Activated naive CD4-positive, alpha-beta T cell treated with anti-CD3 and anti-CD28 coated beads, Interleukin-2, amount 50 U/mL, for 24 hours (primary cell): Measurements from ENCODE around the gene ANKDD1A.

Experiments used
- H3K27ac Mint-ChIP-seq: one replicate; pipeline ENCODE4 v1.8.0; 2021; ENCODE audit warnings: mild to moderate bottlenecking, mixed read lengths
- H3K27me3 Mint-ChIP-seq: one replicate; pipeline ENCODE4 v1.8.0; 2021; ENCODE audit warnings: mixed read lengths
- H3K36me3 Mint-ChIP-seq: one replicate; pipeline ENCODE4 v1.8.0; 2021; ENCODE audit warnings: mixed read lengths
- H3K4me1 Mint-ChIP-seq: one replicate; pipeline ENCODE4 v1.8.0; 2021; ENCODE audit warnings: mixed read lengths
- H3K4me3 Mint-ChIP-seq: one replicate; pipeline ENCODE4 v1.8.0; 2021; ENCODE audit warnings: mild to moderate bottlenecking, mixed read lengths
- H3K9me3 Mint-ChIP-seq: one replicate; pipeline ENCODE4 v1.8.0; 2021; ENCODE audit warnings: mixed read lengths

The ANKDD1A gene

DNA sequence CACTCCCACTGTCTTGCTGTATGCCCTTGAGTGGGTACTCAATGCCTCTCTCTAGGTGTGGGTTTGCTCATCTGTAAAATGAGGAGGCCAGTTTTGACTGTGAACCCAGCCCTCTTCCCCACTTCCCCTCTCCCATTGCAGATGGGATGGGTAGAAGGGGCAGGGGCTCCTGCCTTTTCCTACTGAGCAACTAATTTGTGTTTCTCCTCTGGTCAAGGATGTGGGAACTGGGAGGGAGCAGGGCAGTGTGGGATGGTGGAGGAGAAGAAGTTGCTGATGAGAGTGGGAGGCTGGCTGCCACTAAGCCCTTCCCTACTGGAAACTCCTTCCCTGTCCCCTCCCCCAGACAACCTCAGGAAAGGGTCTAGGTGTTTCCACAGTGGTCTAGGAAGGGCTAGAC, 20.1 kb upstream of the ANKDD1A start:
- no peaks in the 10 kb centered on the region for H3K9me3 Mint-ChIP-seq
- peak overlapping the region; percentile 97 for H3K27ac Mint-ChIP-seq
- peaks cover 54% of the 10 kb centered on the region for H3K4me1 Mint-ChIP-seq
- no peaks in the 10 kb centered on the region for H3K36me3 Mint-ChIP-seq
- H3K4me3 Mint-ChIP-seq: peak overlapping the region; percentile 7
- H3K27me3 Mint-ChIP-seq: no peaks in the 10 kb centered on the region

GRCh38 chr15:64892847-64893403, 18.8 kb upstream of the ANKDD1A start:
- Mint-ChIP-seq H3K36me3 (no peaks in the 10 kb centered on the region), H3K27me3 (no peaks in the 10 kb centered on the region)

GRCh38 chr15:64893481-64894394, 18.0 kb upstream of the ANKDD1A start:
- Mint-ChIP-seq H3K36me3 (no peaks in the 10 kb centered on the region), H3K4me3 (peak overlapping the region; percentile 94), H3K9me3 (no peaks in the 10 kb centered on the region), H3K4me1 (peaks cover 71% of the 10 kb centered on the region), H3K27me3 (no peaks in the 10 kb centered on the region), H3K27ac (peak overlapping the region; percentile 97)

More at GRCh38 chr15:64892847-64893403, 18.8 kb upstream of the ANKDD1A start:
- peak overlapping the region; percentile 94 for H3K4me3 Mint-ChIP-seq
- H3K9me3 Mint-ChIP-seq: no peaks in the 10 kb centered on the region
- H3K4me1 Mint-ChIP-seq: peaks cover 66% of the 10 kb centered on the region
- peak overlapping the region; percentile 97 for H3K27ac Mint-ChIP-seq

- peaks cover 71% of the 10 kb centered on the region for H3K4me1 Mint-ChIP-seq
- H3K27ac Mint-ChIP-seq: peak overlapping the region; percentile 97
- no peaks in the 10 kb centered on the region for H3K9me3 Mint-ChIP-seq
- no peaks in the 10 kb centered on the region for H3K27me3 Mint-ChIP-seq
- peak overlapping the region; percentile 94 for H3K4me3 Mint-ChIP-seq
- H3K36me3 Mint-ChIP-seq: peaks cover 3% of the 10 kb centered on the region
Observed at GRCh38 chr15:64894395-64895056, 17.2 kb upstream of the ANKDD1A start.

- H3K9me3 Mint-ChIP-seq: no peaks in the 10 kb centered on the region
- H3K4me3 Mint-ChIP-seq: peak overlapping the region; percentile 94
- H3K27me3 Mint-ChIP-seq: no peaks in the 10 kb centered on the region
- peaks cover 71% of the 10 kb centered on the region for H3K4me1 Mint-ChIP-seq
- peaks cover 4% of the 10 kb centered on the region for H3K36me3 Mint-ChIP-seq
- H3K27ac Mint-ChIP-seq: peak overlapping the region; percentile 97
Observed at GRCh38 chr15:64895285-64896065, 16.2 kb upstream of the ANKDD1A start.

DNA sequence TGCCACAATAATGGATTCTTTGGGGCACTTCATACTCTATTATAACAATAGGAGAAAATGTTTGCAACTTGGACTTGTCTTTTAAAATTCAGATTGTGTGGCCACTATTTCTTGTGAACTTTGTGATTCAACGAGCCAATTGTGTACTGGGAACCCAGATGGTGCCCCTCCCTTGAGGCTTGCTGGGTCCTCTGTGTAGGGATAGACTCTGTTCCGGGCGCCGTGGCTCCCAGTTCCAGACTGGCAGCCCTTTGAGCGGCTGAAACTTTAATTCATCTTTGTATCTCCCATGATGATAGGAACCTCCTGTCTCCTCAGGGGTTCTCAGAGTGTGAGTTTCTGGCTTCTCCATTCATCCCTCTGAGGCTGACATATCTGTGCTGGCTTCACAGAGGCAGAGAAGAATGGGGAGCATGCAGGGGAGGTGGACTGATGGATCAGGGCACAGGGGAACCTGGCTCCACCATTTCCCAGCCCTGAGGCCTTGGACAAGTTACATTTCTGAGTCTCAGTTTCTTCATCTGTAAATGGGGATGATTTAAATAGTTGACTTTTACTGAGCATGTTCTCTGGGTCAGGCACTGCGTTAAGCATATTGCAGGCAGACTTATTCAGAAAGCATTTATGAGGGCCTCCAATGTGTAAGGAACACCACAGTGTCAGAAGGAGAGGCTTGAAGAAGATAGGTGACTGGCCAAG, 15.2 kb upstream of the ANKDD1A start:
- Mint-ChIP-seq H3K27me3 (no peaks in the 10 kb centered on the region), H3K27ac (peak overlapping the region; percentile 97), H3K9me3 (no peaks in the 10 kb centered on the region), H3K4me3 (peak overlapping the region; percentile 94), H3K4me1 (peaks cover 63% of the 10 kb centered on the region), H3K36me3 (peaks cover 6% of the 10 kb centered on the region)

DNA sequence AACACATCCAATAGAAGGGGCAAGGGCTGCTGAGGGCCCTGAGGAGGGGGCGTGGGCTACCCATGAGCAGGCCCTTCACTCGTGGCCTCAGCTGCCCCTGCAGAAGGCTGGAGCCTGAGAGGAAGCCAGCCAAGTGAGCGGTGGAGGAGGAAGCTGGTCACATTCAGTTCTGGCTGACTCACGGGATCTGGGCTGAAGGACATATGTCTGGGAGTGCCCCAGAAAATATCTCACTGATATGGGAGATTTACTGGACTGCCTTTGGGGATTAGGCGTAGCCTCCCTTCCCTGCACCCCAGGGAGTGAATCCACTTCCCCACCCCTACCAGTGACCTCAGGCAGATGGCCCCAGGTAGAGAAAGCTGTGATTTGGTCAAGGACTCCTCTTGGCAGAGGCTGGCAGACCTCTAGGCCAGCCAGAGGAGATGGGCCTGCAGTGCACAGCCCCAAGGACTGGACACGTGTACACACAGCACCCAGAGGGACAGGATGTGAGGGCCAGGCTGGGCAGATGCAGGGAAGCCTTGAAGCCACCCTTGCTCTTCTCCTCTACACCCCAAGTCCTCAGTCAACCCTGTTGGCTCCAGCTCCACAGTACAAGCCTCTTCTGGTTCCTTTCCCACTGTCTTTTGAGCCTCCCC, 14.2 kb upstream of the ANKDD1A start:
- H3K4me3 Mint-ChIP-seq: no peak overlapping the region
- peak overlapping the region; percentile 71 for H3K27ac Mint-ChIP-seq
- H3K4me1 Mint-ChIP-seq: peaks cover 63% of the 10 kb centered on the region
- H3K36me3 Mint-ChIP-seq: peaks cover 6% of the 10 kb centered on the region
- H3K9me3 Mint-ChIP-seq: no peaks in the 10 kb centered on the region
- H3K27me3 Mint-ChIP-seq: no peaks in the 10 kb centered on the region

- Mint-ChIP-seq H3K27ac (no peak overlapping the region), H3K9me3 (no peaks in the 10 kb centered on the region), H3K36me3 (peaks cover 6% of the 10 kb centered on the region), H3K4me1 (peaks cover 63% of the 10 kb centered on the region), H3K27me3 (no peaks in the 10 kb centered on the region), H3K4me3 (no peak overlapping the region)
Observed at GRCh38 chr15:64898406-64898805, 13.3 kb upstream of the ANKDD1A start.

DNA sequence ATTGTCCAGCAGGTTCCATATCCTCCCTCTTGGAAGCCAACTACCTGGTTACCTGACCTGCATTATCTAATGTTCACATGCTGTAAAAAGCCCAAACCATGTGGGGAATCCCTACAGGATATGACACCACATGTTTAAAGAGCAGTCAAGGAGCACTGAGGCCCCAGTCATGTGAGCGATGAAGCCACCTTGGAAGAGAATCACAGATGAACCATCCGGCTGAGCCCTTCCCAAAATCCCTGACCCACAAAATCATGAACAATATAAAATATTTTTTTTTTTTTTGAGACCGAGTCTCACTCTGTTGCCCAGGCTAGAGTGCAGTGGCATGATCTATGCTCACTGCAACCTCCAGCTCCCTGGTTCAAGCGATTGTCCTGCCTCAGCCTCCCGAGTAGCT, 10.6 kb upstream of the ANKDD1A start:
- Mint-ChIP-seq H3K27me3 (no peaks in the 10 kb centered on the region), H3K4me3 (no peak overlapping the region), H3K27ac (no peak overlapping the region), H3K9me3 (no peaks in the 10 kb centered on the region), H3K36me3 (peaks cover 7% of the 10 kb centered on the region), H3K4me1 (peaks cover 60% of the 10 kb centered on the region)

DNA sequence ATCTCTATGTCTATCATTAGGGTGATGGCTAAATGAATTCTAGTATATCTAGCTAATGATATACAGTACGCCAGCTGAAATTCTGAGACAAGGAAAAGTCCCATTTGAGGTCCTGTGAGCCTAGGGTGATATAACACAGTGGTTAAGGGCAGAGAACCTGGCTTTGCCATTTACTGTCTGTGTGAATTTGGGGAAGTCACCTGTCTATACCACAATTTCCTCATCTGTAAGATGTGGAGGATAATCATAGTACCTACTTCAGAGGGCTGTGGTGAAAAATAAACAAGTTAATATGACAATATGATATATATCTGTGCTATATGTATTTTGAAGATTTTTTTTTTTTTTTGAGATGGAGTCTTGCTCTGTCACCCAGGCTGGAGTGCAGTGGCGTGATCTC, 9.8 kb upstream of the ANKDD1A start:
- Mint-ChIP-seq H3K36me3 (peaks cover 7% of the 10 kb centered on the region), H3K9me3 (no peaks in the 10 kb centered on the region), H3K4me3 (no peak overlapping the region), H3K27ac (no peak overlapping the region), H3K27me3 (no peaks in the 10 kb centered on the region), H3K4me1 (peaks cover 52% of the 10 kb centered on the region)

DNA sequence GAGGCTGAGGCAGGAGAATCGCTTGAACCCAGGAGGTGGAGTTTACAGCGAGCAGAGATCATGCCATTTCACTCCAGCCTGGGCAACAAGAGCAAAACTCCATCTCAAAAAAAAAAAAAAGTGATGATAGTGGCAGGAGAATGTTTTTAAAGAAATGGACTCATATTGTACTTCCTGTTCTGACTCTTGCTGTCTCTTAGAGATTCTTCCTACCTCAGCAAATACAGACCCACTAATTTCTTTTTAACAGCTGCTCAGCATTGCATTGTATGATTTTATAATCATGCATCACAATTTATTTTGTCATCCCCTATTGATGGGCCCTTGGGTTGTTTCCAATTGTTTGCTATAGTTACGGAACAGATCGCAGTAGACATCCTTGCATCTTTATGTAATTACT, 8.8 kb upstream of the ANKDD1A start:
- Mint-ChIP-seq H3K27ac (no peak overlapping the region), H3K4me3 (no peak overlapping the region), H3K27me3 (no peaks in the 10 kb centered on the region), H3K4me1 (peaks cover 44% of the 10 kb centered on the region), H3K36me3 (peaks cover 7% of the 10 kb centered on the region), H3K9me3 (no peaks in the 10 kb centered on the region)

- Mint-ChIP-seq H3K4me3 (no peak overlapping the region), H3K36me3 (peaks cover 7% of the 10 kb centered on the region), H3K4me1 (peaks cover 39% of the 10 kb centered on the region), H3K27me3 (no peaks in the 10 kb centered on the region), H3K27ac (no peak overlapping the region), H3K9me3 (no peaks in the 10 kb centered on the region)
Observed at GRCh38 chr15:64903326-64903950, 8.3 kb upstream of the ANKDD1A start.

GRCh38 chr15:64904189-64904588, 7.5 kb upstream of the ANKDD1A start:
- no peaks in the 10 kb centered on the region for H3K27me3 Mint-ChIP-seq
- peaks cover 7% of the 10 kb centered on the region for H3K36me3 Mint-ChIP-seq
- H3K4me1 Mint-ChIP-seq: peaks cover 39% of the 10 kb centered on the region
- no peak overlapping the region for H3K27ac Mint-ChIP-seq
- no peak overlapping the region for H3K4me3 Mint-ChIP-seq
- H3K9me3 Mint-ChIP-seq: no peaks in the 10 kb centered on the region

DNA sequence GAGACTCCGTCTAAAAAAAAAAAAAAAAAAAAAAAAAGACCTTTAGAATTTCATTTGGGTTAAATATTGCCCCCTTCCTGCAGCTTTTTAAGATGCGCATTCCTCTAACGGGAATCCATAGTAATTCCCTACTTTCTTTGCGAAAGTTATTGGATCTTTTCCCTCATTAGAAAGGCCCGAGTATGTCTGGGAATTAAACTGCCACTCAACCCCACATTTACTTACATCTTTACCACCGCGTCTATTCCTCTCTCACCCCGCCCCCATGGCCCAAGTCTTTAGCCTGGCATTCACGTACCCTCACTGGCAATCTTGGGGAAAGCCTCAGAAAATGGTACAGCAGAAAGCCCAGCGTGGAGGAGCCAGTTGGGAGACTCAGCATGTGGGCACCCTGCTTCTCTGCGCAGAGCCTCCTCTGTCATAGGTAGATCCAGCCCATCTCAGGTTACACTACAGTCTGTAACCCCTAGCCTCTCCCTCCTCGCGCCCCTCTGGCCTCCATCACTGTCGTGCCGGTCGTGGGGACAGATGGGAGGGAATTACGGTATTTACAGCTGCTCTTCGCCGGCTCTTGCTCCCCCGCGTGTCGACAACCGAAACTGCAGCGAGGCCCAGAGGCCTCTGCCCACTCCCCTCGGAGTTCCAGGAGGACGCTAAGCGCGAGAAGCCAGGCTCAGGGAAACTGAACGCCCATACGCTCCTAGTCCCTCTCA, 6.4 kb upstream of the ANKDD1A start:
- Mint-ChIP-seq H3K27me3 (no peaks in the 10 kb centered on the region), H3K9me3 (no peaks in the 10 kb centered on the region), H3K36me3 (peaks cover 3% of the 10 kb centered on the region), H3K4me3 (peak overlapping the region; percentile 73), H3K4me1 (peaks cover 39% of the 10 kb centered on the region), H3K27ac (no peak overlapping the region)
